H1 (cell line): ENCODE results near the gene CNTNAP1. TPM values are rescaled to one million over a fixed set of nuclear protein-coding genes. Genes with fewer than 3 reads are reported as not detected.

Experiments used
- CTCF ChIA-PET: fragments of 300-600 bp; sonication (Branson Sonifier 250); formaldehyde crosslinking; loops from one replicate; lab custom pipeline; 2021; ENCODE audit not compliant: partially characterized antibody; lab: Charles Lee
- POLR2A ChIA-PET: fragments of 300-600 bp; sonication (Branson Sonifier 250); formaldehyde crosslinking; loops from one replicate; lab custom pipeline; 2021; ENCODE audit warnings: inconsistent platforms; ENCODE audit not compliant: partially characterized antibody; lab: Charles Lee
- DNase-seq, 2 experiments: peaks; one replicate each; pipeline versions ENCODE4 v3.0.0 to v3.0.0-alpha.2; 2010 to 2022; ENCODE audit warnings: low spot score in 2 of 2, low read depth in 1 of 2, mixed read lengths in 1 of 2
- FAIRE-seq: peaks from 2 replicates; lab custom pipeline; 2011; peaks lifted over from hg19 to GRCh38; lab: Jason Lieb, UNC
- H2AFZ ChIP-seq: 2 replicates; pipeline ENCODE4 v1.8.1; 2012; ENCODE audit warnings: low read length, inconsistent platforms
- H2AK5ac ChIP-seq: 2 replicates; pipeline ENCODE4 v1.6.1; 2013; ENCODE audit warnings: low read depth, low read length
- H2BK120ac ChIP-seq: replicated peaks from 2 replicates; pipeline ENCODE3; 2013; ENCODE audit warnings: low read depth, low read length, inconsistent platforms
- H2BK12ac ChIP-seq: 2 replicates; pipeline ENCODE4 v1.6.1; 2013; ENCODE audit warnings: low read depth, low read length
- H2BK15ac ChIP-seq: 2 replicates; pipeline ENCODE4 v1.6.1; 2013; ENCODE audit warnings: low read length
- H2BK20ac ChIP-seq: 2 replicates; pipeline ENCODE4 v1.6.1; 2013; ENCODE audit warnings: low read length
- H2BK5ac ChIP-seq: 2 replicates; pipeline ENCODE4 v1.6.1; 2013; ENCODE audit warnings: low read depth, low read length
- H3K14ac ChIP-seq: 2 replicates; pipeline ENCODE4 v1.6.1; 2013; ENCODE audit warnings: inconsistent platforms; ENCODE audit not compliant: insufficient read length
- H3K18ac ChIP-seq: 2 replicates; pipeline ENCODE4 v1.6.1; 2013; ENCODE audit warnings: low read length; ENCODE audit errors: extremely low read depth
- H3K23ac ChIP-seq: 2 replicates; pipeline ENCODE4 v1.6.1; 2013; ENCODE audit warnings: inconsistent platforms; ENCODE audit not compliant: insufficient read length
- H3K23me2 ChIP-seq: 2 replicates; pipeline ENCODE4 v1.6.1; 2013; ENCODE audit warnings: low read depth, low read length
- H3K27ac ChIP-seq: 2 replicates; pipeline ENCODE4 v1.6.1; 2011; ENCODE audit warnings: low read depth, low read length, inconsistent platforms
- H3K27me3 ChIP-seq, 4 experiments: replicated peaks in 1 of 4; 1 replicate in 1 of 4; 2 replicates in 3 of 4; pipeline versions ENCODE4 v1.6.1 to v1.8.1; 2011 to 2013; ENCODE audit warnings: low read length in 3 of 4, mild to moderate bottlenecking in 3 of 4, inconsistent platforms in 2 of 4, mixed read lengths in 2 of 4, moderate library complexity in 1 of 4; ENCODE audit not compliant: control insufficient read depth in 3 of 4, insufficient read depth in 3 of 4; ENCODE audit errors: extremely low read depth in 1 of 4
- H3K36me3 ChIP-seq, 4 experiments: 2 replicates each; pipeline versions ENCODE4 v1.6.1 to v1.8.1; 2011 to 2013; ENCODE audit warnings: mild to moderate bottlenecking in 4 of 4, low read length in 3 of 4, moderate library complexity in 2 of 4, control low read depth in 1 of 4, inconsistent platforms in 1 of 4; ENCODE audit not compliant: insufficient read depth in 4 of 4, control insufficient read depth in 2 of 4
- H3K4ac ChIP-seq: replicated peaks from 2 replicates; pipeline ENCODE3; 2013; ENCODE audit warnings: low read length, low read depth, mixed read lengths, inconsistent platforms; ENCODE audit not compliant: insufficient read length
- H3K4me1 ChIP-seq, 4 experiments: replicated peaks in 1 of 4; 1 replicate in 1 of 4; 2 replicates in 3 of 4; pipeline versions ENCODE4 v1.6.1 to v1.8.1; 2011 to 2013; ENCODE audit warnings: low read length in 3 of 4, inconsistent platforms in 2 of 4, mixed read lengths in 1 of 4; ENCODE audit not compliant: insufficient read depth in 4 of 4, control insufficient read depth in 3 of 4
- H3K4me2 ChIP-seq, 2 experiments: 2 replicates each; pipeline versions ENCODE4 v1.6.1 to v1.8.1; 2011 to 2013; ENCODE audit warnings: low read depth in 2 of 2, low read length in 2 of 2, control low read depth in 1 of 2, inconsistent platforms in 1 of 2, mild to moderate bottlenecking in 1 of 2; ENCODE audit not compliant: insufficient read depth in 1 of 2
- H3K4me3 ChIP-seq, 4 experiments: fragments of 200-600, 300-600 bp in 1 of 4; sonication (generic), shearing (Covaris generic), sonication (Bioruptor Twin) in 1 of 4; 2 replicates each; pipeline versions ENCODE4 v1.5.1 to v1.8.1; 2011 to 2016; ENCODE audit warnings: low read length in 4 of 4, low read depth in 3 of 4, control low read depth in 2 of 4, inconsistent platforms in 2 of 4, mild to moderate bottlenecking in 2 of 4, mixed read lengths in 1 of 4, moderate library complexity in 1 of 4; ENCODE audit not compliant: insufficient read depth in 2 of 4; ENCODE audit errors: extremely low read depth in 1 of 4
- H3K56ac ChIP-seq: replicated peaks from 2 replicates; pipeline ENCODE3; 2013; ENCODE audit warnings: low read depth, mild to moderate bottlenecking, mixed read lengths, low read length, inconsistent platforms; ENCODE audit not compliant: insufficient read length
- H3K79me1 ChIP-seq: 2 replicates; pipeline ENCODE4 v1.6.1; 2013; ENCODE audit warnings: low read depth, low read length, control low read depth
- H3K79me2 ChIP-seq, 2 experiments: 2 replicates each; pipeline versions ENCODE4 v1.6.1 to v1.8.1; 2012 to 2013; ENCODE audit warnings: low read length in 2 of 2, mild to moderate bottlenecking in 2 of 2, inconsistent platforms in 1 of 2; ENCODE audit not compliant: insufficient read depth in 2 of 2, control insufficient read depth in 1 of 2
- H3K9ac ChIP-seq, 4 experiments: replicated peaks in 1 of 4; 1 replicate in 1 of 4; 2 replicates in 3 of 4; pipeline versions ENCODE4 v1.6.1 to v1.8.1; 2011 to 2013; ENCODE audit warnings: low read depth in 3 of 4, low read length in 3 of 4, control low read depth in 2 of 4, mild to moderate bottlenecking in 2 of 4, moderate library complexity in 2 of 4, inconsistent platforms in 1 of 4; ENCODE audit errors: extremely low read depth in 1 of 4
- H3K9me3 ChIP-seq, 2 experiments: 2 replicates each; pipeline versions ENCODE4 v1.6.1 to v1.8.1; 2012 to 2013; ENCODE audit warnings: mild to moderate bottlenecking in 2 of 2, moderate library complexity in 2 of 2, control low read depth in 1 of 2, inconsistent platforms in 1 of 2, low read depth in 1 of 2, low read length in 1 of 2, mixed read lengths in 1 of 2; ENCODE audit not compliant: insufficient read depth in 2 of 2
- H4K20me1 ChIP-seq, 2 experiments: replicated peaks in 1 of 2; 2 replicates each; pipeline versions ENCODE3 to v1.8.1; 2011 to 2013; ENCODE audit warnings: inconsistent platforms in 2 of 2, low read length in 2 of 2, mild to moderate bottlenecking in 1 of 2; ENCODE audit not compliant: insufficient read depth in 2 of 2, control insufficient read depth in 1 of 2
- H4K5ac ChIP-seq: 2 replicates; pipeline ENCODE4 v1.6.1; 2013; ENCODE audit warnings: low read length, low read depth, mixed read lengths, inconsistent platforms; ENCODE audit not compliant: insufficient read length
- H4K8ac ChIP-seq: 2 replicates; pipeline ENCODE4 v1.8.0; 2013; ENCODE audit warnings: mild to moderate bottlenecking, moderate library complexity, low read length, inconsistent platforms; ENCODE audit not compliant: insufficient read depth; ENCODE audit errors: extremely low read depth
- H4K91ac ChIP-seq: replicated peaks from 2 replicates; pipeline ENCODE3; 2013; ENCODE audit warnings: low read length, mixed read lengths, inconsistent platforms; ENCODE audit not compliant: insufficient read length
- ASH2L ChIP-seq: fragments of 200-600, 300-600 bp; sonication (generic); IDR thresholded peaks from one replicate; pipeline ENCODE4 v1.7.1; 2017; ENCODE audit warnings: low read length
- ATF2 ChIP-seq: IDR thresholded peaks from 2 replicates; pipeline ENCODE4 v1.6.1; 2012; ENCODE audit warnings: low read length, inconsistent platforms
- CBX5 ChIP-seq: fragments of 300-800, 300-1000 bp; sonication (generic); IDR thresholded peaks from 2 replicates; pipeline ENCODE4 v1.7.1; 2016; ENCODE audit warnings: antibody characterized with exemption, low read length, low read depth
- CEBPB ChIP-seq: IDR thresholded peaks from 2 replicates; pipeline ENCODE4 v1.6.1; 2012; ENCODE audit warnings: low read depth, low read length
- CHD1 ChIP-seq: IDR thresholded peaks from 2 replicates; pipeline ENCODE4 v1.6.1; 2012; ENCODE audit warnings: low read depth, low read length, improper control_type of control experiment
- GTF2F1 ChIP-seq: IDR thresholded peaks from 2 replicates; pipeline ENCODE4 v1.6.1; 2012; ENCODE audit warnings: low read depth, low read length, improper control_type of control experiment, borderline replicate concordance
- JUN ChIP-seq: IDR thresholded peaks from 2 replicates; pipeline ENCODE4 v1.6.1; 2011; ENCODE audit warnings: low read depth, mild to moderate bottlenecking, improper control_type of control experiment, low read length
- JUND ChIP-seq: IDR thresholded peaks from 2 replicates; pipeline ENCODE4 v1.6.1; 2011; ENCODE audit warnings: mild to moderate bottlenecking, improper control_type of control experiment, low read length
- KDM4A ChIP-seq: IDR thresholded peaks from one replicate; pipeline ENCODE4 v1.7.1; 2012; ENCODE audit warnings: low read depth, mild to moderate bottlenecking, moderate library complexity, low read length, inconsistent platforms; ENCODE audit not compliant: severe bottlenecking
- KDM5A ChIP-seq: fragments of 200-600 bp; IDR thresholded peaks from 2 replicates; pipeline ENCODE4 v1.7.1; 2012; ENCODE audit warnings: mild to moderate bottlenecking, low read length, inconsistent platforms, mixed read lengths
- NRF1 ChIP-seq: IDR thresholded peaks from 2 replicates; pipeline ENCODE4 v1.6.1; 2011; ENCODE audit warnings: mild to moderate bottlenecking, low read depth, low read length, improper control_type of control experiment
- SIN3A ChIP-seq, 2 experiments: IDR thresholded peaks in 1 of 2; conservative IDR thresholded peaks in 1 of 2; 2 replicates each; pipeline ENCODE4 v1.6.1; 2011 to 2012; ENCODE audit warnings: low read length in 2 of 2, improper control_type of control experiment in 1 of 2, low read depth in 1 of 2, mild to moderate bottlenecking in 1 of 2
- TCF12 ChIP-seq: IDR thresholded peaks from 2 replicates; pipeline ENCODE4 v1.6.1; 2011; ENCODE audit warnings: low read depth, mild to moderate bottlenecking, low read length
- WGBS, 2 experiments: shearing (Covaris generic) in 1 of 2; methylation state at CpG; one replicate each; pipeline versions ENCODE4 v1.1.6 to v1.1.7; 2013 to 2015; ENCODE audit warnings: low lambda C conversion rate in 2 of 2, mixed read lengths in 2 of 2, inconsistent platforms in 1 of 2, low coverage in 1 of 2, missing lambda C conversion rate in 1 of 2; ENCODE audit not compliant: insufficient replicate concordance in 2 of 2, insufficient coverage in 1 of 2, insufficient read length in 1 of 2; ENCODE audit errors: extremely low coverage in 1 of 2, missing lambda C conversion rate in 1 of 2; 5-methylcytosine and 5-hydroxymethylcytosine counted together
- polyA plus RNA-seq, 7 experiments: library from polyadenylated mRNA; depleted of rRNA in 3 of 7; stranded (reverse) in 5 of 7; unstranded in 2 of 7; fragments of >200 nt in 5 of 7; fragments of 200-250 nt in 2 of 7; gene quantifications; 1 replicate in 5 of 7; 2 replicates in 1 of 7; 4 replicates in 1 of 7; pipeline versions ENCODE4 v1.2.1 to v1.2.3, GENCODE V29; 2011 to 2013; ENCODE audit warnings: missing spikeins in 2 of 7, mixed read lengths in 2 of 7
- total RNA-seq: library from RNA; stranded (reverse); fragmentation: NEBNext Ultra II Directional; extraction: Animal tissue kit (Norgen Biotek cat#: 25700); gene quantifications from 2 replicates; pipeline ENCODE4 v1.2.1, GENCODE V29; 2021

The CNTNAP1 gene
- total and polyA plus RNA-seq, 2 of the 8 experiments (the other 6 are each of a cell fraction or from before 2014, with no cell fraction given) = 4.7 to 10.0 TPM

- Histone ChIP-seq H3K23ac (no peak overlapping the region), H3K56ac (no peak overlapping the region), H4K5ac (no peak overlapping the region), H3K79me1 (no peaks in the 10 kb centered on the region), H2BK12ac (no peak overlapping the region), H2BK20ac (no peak overlapping the region), H3K4me1 (0 out of 7 replicates have a peak, but pooled peaks cover 0 to 2% (median 0%) of the 10 kb centered on the region in 4 experiments), H2BK5ac (no peak overlapping the region; the same call in 1 of the 2 replicates), H2AK5ac (no peak overlapping the region), H3K4ac (no peak overlapping the region), H3K4me2 (no peak overlapping the region), H3K79me2 (no peaks in the 10 kb centered on the region), H2AFZ (no peak overlapping the region), H2BK15ac (no peak overlapping the region), H3K36me3 (peaks cover 4 to 42% (median 20%) of the 10 kb centered on the region in 4 experiments), H3K18ac (no peak overlapping the region), H2BK120ac (no peak overlapping the region), H3K9me3 (no peaks in the 10 kb centered on the region), H3K27me3 (no peaks in the 10 kb centered on the region), H3K14ac (no peak overlapping the region), H4K91ac (no peak overlapping the region), H3K27ac (no peak overlapping the region), H4K8ac (no peak overlapping the region), H3K4me3 (no peak overlapping the region), H3K9ac (no peak overlapping the region), H4K20me1 (no peaks in the 10 kb centered on the region), H3K23me2 (no peaks in the 10 kb centered on the region; the same call in 1 of the 2 replicates)
- DNase-seq (no peak), FAIRE-seq (no peak)
- TF ChIP-seq CHD1 (no peak), GTF2F1 (no peak), CBX5 (no peak), NRF1 (no peak), KDM4A (no peak), SIN3A (conservative IDR thresholded peaks at IDR 0.05 in 1 of 2, IDR thresholded peaks at IDR 0.05 in 1 of 2; ENCODE audit: low read depth in 1 of 2, low read length in 2 of 2) (no peak), TCF12 (no peak), ASH2L (no peak), ATF2 (no peak), CEBPB (no peak), JUND (no peak), JUN (no peak), KDM5A (no peak)
- ChIA-PET CTCF (interaction anchor here (0.9 to 1.8 kb wide), 6 partner anchors 8 to 124 kb away, joined by 3 to 4 read pairs (median 3); no protein-coding TSS in a partner anchor), POLR2A (interaction anchor here (0.9 to 1.3 kb wide), 2 partner anchors 10 to 12 kb away, joined by 3 to 9 read pairs; no protein-coding TSS in a partner anchor)
- WGBS, 2 experiments = 93% methylated on average over 11 of the region's 11 CpGs; no CpG with 5 or more reads in 1 of the 2 experiments
Observed at GRCh38 chr17:42702446-42702845, 20.1 kb downstream of the CNTNAP1 start.
